22Rv1 (cell line): ENCODE results near the gene TBC1D22B.
"Not testable (repeated sequence)": the region's sequence is repeated elsewhere in the genome, so short reads cannot be mapped to it uniquely, and the experiment has no call there.

Source experiments
- H3K27ac ChIP-seq: fragments of 450-650 bp; 2 replicates; pipeline ENCODE4 v1.5.1; 2017
- CTCF ChIP-seq: fragments of 450-650 bp; IDR thresholded peaks from 2 replicates; pipeline ENCODE4 v1.5.1; 2017; ENCODE audit warnings: mild to moderate bottlenecking
- ZFX ChIP-seq: fragments of 450-650 bp; IDR thresholded peaks from 2 replicates; pipeline ENCODE4 v1.6.1; 2017; ENCODE audit warnings: antibody characterized with exemption, borderline replicate concordance

TBC1D22B gene

GRCh38 chr6:37321516-37322415, 64.2 kb downstream of the TBC1D22B start:
- no peak for TF ChIP-seq ZFX
- no peak for TF ChIP-seq CTCF
- no peak overlapping the region for H3K27ac ChIP-seq

- no peak overlapping the region for H3K27ac ChIP-seq
- TF ChIP-seq CTCF (no peak), ZFX (no peak)
Measured at GRCh38 chr6:37323580-37323979, 66.0 kb downstream of the TBC1D22B start.

GRCh38 chr6:37324131-37325033, 66.8 kb downstream of the TBC1D22B start:
- TF ChIP-seq CTCF, result no peak
- TF ChIP-seq ZFX, result no peak

GRCh38 chr6:37330345-37330744, 72.8 kb downstream of the TBC1D22B start:
- not testable (repeated sequence) for H3K27ac ChIP-seq

More at GRCh38 chr6:37324131-37325033, 66.8 kb downstream of the TBC1D22B start:
- H3K27ac ChIP-seq, result no peak overlapping the region

GRCh38 chr6:37331047-37331446, 73.5 kb downstream of the TBC1D22B start:
- no peak overlapping the region for H3K27ac ChIP-seq
- no peak for TF ChIP-seq ZFX
- no peak for TF ChIP-seq CTCF

GRCh38 chr6:37332894-37333293, 75.3 kb downstream of the TBC1D22B start:
- no peak for TF ChIP-seq ZFX
- TF ChIP-seq CTCF, result no peak
- H3K27ac ChIP-seq, result no peak overlapping the region

- no peak for TF ChIP-seq CTCF
- no peak overlapping the region for H3K27ac ChIP-seq
Measured at GRCh38 chr6:37334047-37334446, 76.5 kb downstream of the TBC1D22B start.

- H3K27ac ChIP-seq, result peak overlapping the region; percentile 66
Measured at GRCh38 chr6:37338317-37338716, 80.7 kb downstream of the TBC1D22B start.
